Prostate gland (tissue), 2 donors: Measurements from ENCODE around the gene GAB3. TPM values are rescaled to one million over a fixed set of nuclear protein-coding genes. Genes with fewer than 3 reads are reported as not detected.

Experiments
- DNase-seq: peaks from one replicate; pipeline ENCODE4 v3.0.0-alpha.2; 2019; ENCODE audit warnings: low spot score
- H3K27ac ChIP-seq, 2 donors: fragments of 200-600 bp; sonication (generic); 2 replicates each; pipeline ENCODE4 v1.5.1; 2017 to 2019
- H3K27me3 ChIP-seq: fragments of 200-600 bp; sonication (generic); replicated peaks from 2 replicates; pipeline ENCODE4 v1.5.1; 2019; ENCODE audit not compliant: insufficient read depth
- H3K36me3 ChIP-seq, 2 donors: fragments of 200-600 bp; sonication (generic); 1 replicate in 1 of 2; 2 replicates in 1 of 2; pipeline versions ENCODE4 v1.5.1 to v1.8.1; 2017 to 2019
- H3K4me1 ChIP-seq: fragments of 200-600 bp; sonication (generic); replicated peaks from 2 replicates; pipeline ENCODE4 v1.5.1; 2019
- H3K4me3 ChIP-seq, 2 donors: fragments of 200-600 bp; sonication (generic); 2 replicates each; pipeline ENCODE4 v1.5.1; 2017 to 2019
- H3K9me3 ChIP-seq: fragments of 200-600 bp; sonication (generic); 2 replicates; pipeline ENCODE4 v1.5.1; 2017
- CTCF ChIP-seq, 4 experiments: fragments of 200-600 bp in 2 of 4; fragments of 450-650 bp in 2 of 4; sonication (generic) in 2 of 4; IDR thresholded peaks; 1 replicate in 3 of 4; 2 replicates in 1 of 4; pipeline ENCODE4 v1.5.1; 2016 to 2019; ENCODE audit warnings: antibody characterized with exemption in 4 of 4, mild to moderate bottlenecking in 2 of 4, moderate library complexity in 2 of 4
- POLR2A ChIP-seq: fragments of 450-650 bp; IDR thresholded peaks from one replicate; pipeline ENCODE4 v1.6.1; 2016; ENCODE audit warnings: antibody characterized with exemption, mild to moderate bottlenecking
- POLR2AphosphoS5 ChIP-seq: sonication (generic); formaldehyde crosslinking; IDR thresholded peaks from one replicate; pipeline ENCODE4 v1.6.1; 2017; ENCODE audit warnings: antibody characterized with exemption
- WGBS: methylation state at CpG from one replicate; pipeline ENCODE4 v1.1.5; 2018; 5-methylcytosine and 5-hydroxymethylcytosine counted together
- intact Hi-C: fragments of 100-400 bp; cut with DNase I; formaldehyde crosslinking; loops from one replicate; pipeline ENCODE4 v1.14.2; 2022
- total RNA-seq, 2 donors: library from RNA; depleted of rRNA; stranded (reverse); fragments of >200 nt; gene quantifications; one replicate each; pipeline ENCODE4 v1.1.0, GENCODE V29; 2016

GAB3 gene
- total RNA-seq, 2 donors from 2014 or later: 1.5 to 12.8 TPM

GRCh38 chrX:154728431-154729190 is 22.3 kb downstream of the GAB3 start:
- Histone ChIP-seq H3K9me3 (no peaks in the 10 kb centered on the region), H3K4me1 (no peaks in the 10 kb centered on the region), H3K27me3 (no peaks in the 10 kb centered on the region), H3K4me3 (no peak overlapping the region), H3K36me3 (no peaks in the 10 kb centered on the region), H3K27ac (no peak overlapping the region)
- intact Hi-C loops: no loop called here
- TF ChIP-seq POLR2A (no peak), CTCF (IDR thresholded peaks at IDR 0.05) (no peak), POLR2AphosphoS5 (no peak)
- no peak for DNase-seq
- 75% methylated on average over 7 of the region's 7 CpGs for WGBS

- WGBS: 7% methylated on average over 3 of the region's 3 CpGs
- H3K4me1 ChIP-seq: no peaks in the 10 kb centered on the region
- DNase-seq: no peak
- H3K27ac ChIP-seq: no peak overlapping the region
- TF ChIP-seq POLR2AphosphoS5: no peak
- TF ChIP-seq POLR2A: no peak
- no peak for TF ChIP-seq CTCF (IDR thresholded peaks at IDR 0.05)
- intact Hi-C loops: no loop called here
- H3K36me3 ChIP-seq: no peaks in the 10 kb centered on the region
- no peaks in the 10 kb centered on the region for H3K27me3 ChIP-seq
- H3K9me3 ChIP-seq: no peaks in the 10 kb centered on the region
- no peak overlapping the region for H3K4me3 ChIP-seq
These were observed 23.0 kb downstream of the GAB3 start for GRCh38 chrX:154727871-154728270.

GRCh38 chrX:154727418-154727817 is 23.5 kb downstream of the GAB3 start:
- intact Hi-C loops: no loop called here

GRCh38 chrX:154724993-154725756 is 25.7 kb downstream of the GAB3 start:
- no peak overlapping the region for H3K4me3 ChIP-seq
- 88% methylated on average over 2 of the region's 2 CpGs for WGBS
- H3K27ac ChIP-seq: no peak overlapping the region
- DNase-seq: no peak
- H3K9me3 ChIP-seq: no peaks in the 10 kb centered on the region
- H3K36me3 ChIP-seq: no peaks in the 10 kb centered on the region
- intact Hi-C loops: no loop called here
- TF ChIP-seq POLR2A (no peak), POLR2AphosphoS5 (no peak), CTCF (IDR thresholded peaks at IDR 0.05) (no peak)
- no peaks in the 10 kb centered on the region for H3K27me3 ChIP-seq
- no peaks in the 10 kb centered on the region for H3K4me1 ChIP-seq

More at GRCh38 chrX:154727418-154727817, 23.5 kb downstream of the GAB3 start:
- no peaks in the 10 kb centered on the region for H3K36me3 ChIP-seq
- 100% methylated on average over 1 of the region's 1 CpG for WGBS
- no peak for DNase-seq
- H3K27me3 ChIP-seq: no peaks in the 10 kb centered on the region
- H3K4me1 ChIP-seq: no peaks in the 10 kb centered on the region
- no peak for TF ChIP-seq POLR2AphosphoS5
- no peak for TF ChIP-seq CTCF (IDR thresholded peaks at IDR 0.05)
- TF ChIP-seq POLR2A: no peak
- H3K4me3 ChIP-seq: no peak overlapping the region
- no peaks in the 10 kb centered on the region for H3K9me3 ChIP-seq
- H3K27ac ChIP-seq: no peak overlapping the region
